GM12865 (cell line): ENCODE data around the gene PDE9A.

ENCODE experiments used
- DNase-seq: peaks from one replicate; pipeline ENCODE4 v3.0.0; 2010; ENCODE audit warnings: low read depth
- H3K4me3 ChIP-seq: 2 replicates; pipeline ENCODE4 v1.5.1; 2011; ENCODE audit warnings: mild to moderate bottlenecking, low read depth, low read length, control low read depth
- TF ChIP-seq, protein P1 (sequence below): IDR thresholded peaks from 2 replicates; pipeline ENCODE4 v1.5.1; 2011; ENCODE audit warnings: low read length, control low read depth, low read depth, inconsistent platforms; ENCODE audit not compliant: insufficient read depth; ENCODE audit errors: missing control alignments

Gene PDE9A

GRCh38 chr21:42652527-42653230 is 742 bp upstream of the PDE9A start:
- H3K4me3 ChIP-seq, result no peak overlapping the region
- no peak for DNase-seq
- TF ChIP-seq, protein P1, sequence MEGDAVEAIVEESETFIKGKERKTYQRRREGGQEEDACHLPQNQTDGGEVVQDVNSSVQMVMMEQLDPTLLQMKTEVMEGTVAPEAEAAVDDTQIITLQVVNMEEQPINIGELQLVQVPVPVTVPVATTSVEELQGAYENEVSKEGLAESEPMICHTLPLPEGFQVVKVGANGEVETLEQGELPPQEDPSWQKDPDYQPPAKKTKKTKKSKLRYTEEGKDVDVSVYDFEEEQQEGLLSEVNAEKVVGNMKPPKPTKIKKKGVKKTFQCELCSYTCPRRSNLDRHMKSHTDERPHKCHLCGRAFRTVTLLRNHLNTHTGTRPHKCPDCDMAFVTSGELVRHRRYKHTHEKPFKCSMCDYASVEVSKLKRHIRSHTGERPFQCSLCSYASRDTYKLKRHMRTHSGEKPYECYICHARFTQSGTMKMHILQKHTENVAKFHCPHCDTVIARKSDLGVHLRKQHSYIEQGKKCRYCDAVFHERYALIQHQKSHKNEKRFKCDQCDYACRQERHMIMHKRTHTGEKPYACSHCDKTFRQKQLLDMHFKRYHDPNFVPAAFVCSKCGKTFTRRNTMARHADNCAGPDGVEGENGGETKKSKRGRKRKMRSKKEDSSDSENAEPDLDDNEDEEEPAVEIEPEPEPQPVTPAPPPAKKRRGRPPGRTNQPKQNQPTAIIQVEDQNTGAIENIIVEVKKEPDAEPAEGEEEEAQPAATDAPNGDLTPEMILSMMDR, result no peak

DNA sequence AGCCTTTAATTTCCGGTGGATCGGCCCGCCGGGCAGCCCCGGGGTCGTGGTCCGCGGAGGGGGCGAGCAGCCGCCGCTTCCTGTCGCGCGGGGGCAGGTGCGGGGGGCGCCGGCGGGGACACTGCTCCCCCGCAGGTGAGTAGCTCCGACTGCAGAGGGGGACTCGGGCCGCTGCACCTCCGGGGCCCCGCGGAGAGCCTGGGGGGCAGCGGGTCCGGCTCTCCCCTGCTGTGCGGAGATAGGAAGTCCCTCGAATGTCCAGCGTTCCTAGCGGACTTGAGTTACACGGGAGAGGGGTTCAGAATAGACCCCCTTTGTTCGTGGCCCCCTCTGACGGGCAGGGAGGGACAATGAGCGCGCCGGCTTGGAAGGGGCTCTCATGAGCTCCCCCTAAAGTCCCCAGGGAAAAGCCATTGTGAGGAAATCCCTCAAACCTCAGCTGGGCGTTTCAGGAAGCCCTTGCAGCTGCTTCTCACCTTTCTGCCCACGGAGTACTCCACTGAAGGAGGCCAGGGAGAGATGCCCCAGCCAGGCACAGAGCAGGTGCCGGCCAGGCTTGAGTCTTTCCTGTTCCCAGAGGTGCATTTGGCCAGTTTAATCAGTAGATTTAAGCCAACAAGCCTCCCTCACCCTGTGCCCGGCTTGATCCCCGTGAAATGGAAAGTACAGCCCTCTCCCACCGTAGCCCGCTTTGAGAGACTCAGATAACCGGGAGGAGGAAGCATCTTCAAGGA is 925 bp downstream of the PDE9A start:
- TF ChIP-seq, protein P1, result no peak
- peak overlapping the region; percentile 10 for H3K4me3 ChIP-seq
- peak; percentile 18 for DNase-seq

DNA sequence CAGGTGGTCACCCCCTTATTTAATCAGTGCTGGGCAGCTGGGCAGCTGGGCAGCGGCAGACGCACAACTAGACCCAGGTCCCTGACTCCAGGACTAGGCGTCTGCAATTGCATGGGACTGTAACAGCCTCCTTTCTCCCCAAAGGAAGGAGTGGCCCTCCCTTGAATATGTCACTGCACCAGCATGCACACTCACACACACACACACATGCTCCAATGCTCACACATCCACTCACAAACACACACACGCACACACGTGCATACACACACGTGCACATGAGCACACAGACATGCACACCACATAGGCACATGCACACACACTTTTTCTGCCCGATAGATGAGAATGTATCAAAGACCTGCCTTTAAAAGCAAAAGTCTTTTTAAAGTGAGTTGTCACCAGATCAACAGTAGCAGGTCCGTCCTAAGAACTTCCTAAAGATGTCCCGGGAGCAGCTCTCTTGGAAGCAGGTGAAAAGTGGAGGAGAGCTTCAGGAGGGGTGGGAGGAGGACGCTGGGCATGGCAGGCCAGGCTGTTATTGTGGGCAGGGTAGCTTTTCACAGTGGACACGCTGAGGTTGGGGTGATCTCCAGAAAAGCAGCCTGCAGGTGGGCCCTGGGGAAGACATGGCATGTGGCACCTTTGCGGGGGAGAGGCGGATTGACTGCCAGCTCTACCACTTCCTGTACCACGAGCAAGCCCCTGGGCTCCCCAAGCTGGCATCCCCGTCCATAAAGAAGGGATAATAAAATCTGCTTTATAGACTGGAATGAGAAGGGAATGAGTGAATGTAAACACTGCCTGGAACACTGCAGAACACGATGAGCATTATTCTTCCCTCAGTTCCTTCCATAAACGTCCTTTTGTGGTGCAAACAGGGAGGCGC is 1.7 kb downstream of the PDE9A start:
- H3K4me3 ChIP-seq, result no peak overlapping the region
- no peak for DNase-seq
- TF ChIP-seq, protein P1, result no peak

GRCh38 chr21:42655796-42656770 is 2.7 kb downstream of the PDE9A start:
- DNase-seq, result no peak
- no peak overlapping the region for H3K4me3 ChIP-seq
- TF ChIP-seq, protein P1, result no peak

DNA sequence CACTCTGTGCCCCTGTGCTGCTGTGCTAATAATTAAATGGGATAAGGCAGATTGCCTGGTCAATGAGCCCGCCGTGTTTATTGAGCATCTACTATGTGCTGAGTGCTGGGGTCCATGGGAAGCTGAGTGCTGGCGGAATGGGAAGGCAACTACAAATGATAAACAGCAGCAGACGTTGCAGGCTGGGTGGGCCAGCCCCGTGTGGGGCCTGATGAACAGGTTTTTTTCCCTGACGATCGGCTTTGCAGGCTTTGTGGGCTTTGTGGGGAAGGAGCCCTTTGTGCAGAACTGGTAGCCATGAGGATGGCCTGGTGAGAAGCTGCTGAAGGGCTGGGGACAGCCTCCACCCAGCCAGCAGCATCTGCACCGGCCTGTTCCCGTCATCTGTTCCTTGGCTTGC is 3.5 kb downstream of the PDE9A start:
- DNase-seq, result no peak
- no peak overlapping the region for H3K4me3 ChIP-seq
- TF ChIP-seq, protein P1, result no peak
